ENCODE measurements around the gene SLC18A2.

Gene SLC18A2

DNA sequence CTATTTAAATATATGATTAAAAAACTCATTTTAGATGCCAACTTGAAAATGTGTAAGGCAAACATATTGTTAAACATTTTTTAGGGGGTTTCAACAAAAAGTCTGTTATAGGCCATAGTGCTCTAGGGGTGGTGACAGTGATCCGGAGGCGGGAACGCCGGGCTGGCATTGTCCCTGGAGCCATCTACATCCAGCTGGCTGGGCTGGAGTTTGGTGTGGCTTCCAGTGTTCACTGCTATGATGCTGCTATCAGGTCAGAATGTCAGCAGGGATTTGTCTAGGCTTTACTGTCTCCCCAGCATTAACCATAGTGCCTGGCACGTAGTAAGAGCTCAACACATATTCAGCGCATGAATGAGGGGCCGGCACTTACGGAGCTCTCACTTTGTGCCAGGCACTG is 1.9 kb upstream of the SLC18A2 start:
- no peak for DNase-seq (ENCODE audit: low spot score)

DNA sequence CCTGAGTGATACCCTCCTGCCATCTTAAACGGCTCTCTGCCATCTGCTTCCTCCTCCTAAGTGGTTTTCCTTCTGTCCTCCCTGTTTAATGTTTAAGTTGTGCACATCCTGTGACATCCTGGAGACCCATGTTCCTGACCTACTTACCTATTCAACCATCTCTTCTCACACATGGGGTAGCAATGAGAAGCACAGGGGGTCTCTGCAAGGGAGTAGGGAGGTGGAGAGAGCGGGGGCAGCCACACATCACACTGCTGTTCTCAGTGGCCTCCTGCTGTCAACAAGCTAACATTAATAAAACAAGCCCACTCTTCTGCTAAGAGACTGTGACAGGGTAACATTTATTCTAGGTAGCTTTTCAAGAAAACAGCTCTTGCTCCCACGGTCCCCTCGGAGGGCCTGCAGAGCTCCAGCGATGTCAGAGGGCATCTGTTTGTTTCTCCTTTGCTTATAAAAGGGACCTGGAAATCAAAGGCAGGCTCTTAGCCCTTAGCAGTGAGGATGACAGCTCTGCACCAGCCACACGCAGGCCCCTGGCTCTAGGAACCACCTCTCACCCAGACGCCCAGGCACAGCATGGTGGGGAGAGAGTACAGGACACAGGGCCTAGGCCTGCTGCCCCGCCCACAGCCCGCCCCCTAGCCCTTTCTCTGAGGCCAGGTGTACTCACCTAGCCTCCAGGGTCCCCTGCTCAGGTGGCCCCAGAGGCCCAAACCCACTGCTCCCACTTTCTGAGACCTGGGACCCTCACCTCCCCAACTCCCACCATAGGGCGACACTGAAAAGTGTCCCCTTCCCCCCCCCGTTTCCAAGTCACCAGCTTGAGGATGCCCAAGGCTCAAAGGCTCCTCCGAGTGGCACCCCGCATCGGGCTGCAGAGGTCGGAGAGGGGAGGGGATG is 943 bp upstream of the SLC18A2 start:
- DNase-seq (ENCODE audit: low spot score): no peak

DNA sequence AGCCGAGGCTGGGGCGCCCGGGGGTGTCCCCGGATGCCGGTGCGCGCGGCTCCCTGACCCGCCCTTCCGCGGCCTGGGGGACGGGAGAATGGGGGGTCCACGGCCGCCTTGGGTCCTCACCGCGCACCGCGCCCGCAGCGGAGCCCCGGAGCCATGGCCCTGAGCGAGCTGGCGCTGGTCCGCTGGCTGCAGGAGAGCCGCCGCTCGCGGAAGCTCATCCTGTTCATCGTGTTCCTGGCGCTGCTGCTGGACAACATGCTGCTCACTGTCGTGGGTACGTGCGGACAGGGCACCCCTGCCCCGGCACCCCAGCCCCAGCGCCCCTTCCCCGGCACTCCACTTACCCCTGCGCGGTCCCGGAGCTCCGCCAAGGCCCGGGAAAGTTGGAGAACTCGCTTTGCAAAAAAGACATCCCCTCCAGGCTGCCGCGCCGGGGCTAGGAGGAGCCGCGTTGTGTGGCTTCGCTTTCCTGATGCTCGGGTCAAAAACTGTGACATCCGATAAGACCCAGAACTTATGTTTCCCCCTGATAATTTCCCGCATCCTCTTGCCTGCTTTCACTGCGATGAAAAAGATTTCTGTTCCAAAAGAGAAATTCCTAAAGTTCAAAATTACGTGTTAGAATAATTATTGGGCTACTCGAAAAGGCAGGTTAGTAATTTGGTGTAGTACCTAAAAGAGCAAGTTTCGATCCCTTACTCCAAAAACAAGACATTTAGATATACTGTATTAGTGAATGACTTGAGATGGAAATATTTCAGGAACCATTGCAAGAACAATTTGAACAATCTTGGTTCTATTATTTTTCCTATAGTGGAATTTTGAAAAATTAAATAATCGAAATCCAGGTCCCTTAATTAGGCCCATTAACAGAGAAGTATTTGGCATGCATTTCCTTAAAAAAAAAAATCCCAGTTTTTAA is 888 bp downstream of the SLC18A2 start:
- no peak for DNase-seq (ENCODE audit: low spot score)

- no peak for DNase-seq (ENCODE audit: low spot score)
These were observed 1.5 kb downstream of the SLC18A2 start for GRCh38 chr10:117242463-117242832.

- no peak for DNase-seq (ENCODE audit: low spot score)
These were observed 6.2 kb downstream of the SLC18A2 start for GRCh38 chr10:117246997-117247671.

GRCh38 chr10:117248750-117249465 is 8.0 kb downstream of the SLC18A2 start:
- no peak for DNase-seq (ENCODE audit: low spot score)

DNA sequence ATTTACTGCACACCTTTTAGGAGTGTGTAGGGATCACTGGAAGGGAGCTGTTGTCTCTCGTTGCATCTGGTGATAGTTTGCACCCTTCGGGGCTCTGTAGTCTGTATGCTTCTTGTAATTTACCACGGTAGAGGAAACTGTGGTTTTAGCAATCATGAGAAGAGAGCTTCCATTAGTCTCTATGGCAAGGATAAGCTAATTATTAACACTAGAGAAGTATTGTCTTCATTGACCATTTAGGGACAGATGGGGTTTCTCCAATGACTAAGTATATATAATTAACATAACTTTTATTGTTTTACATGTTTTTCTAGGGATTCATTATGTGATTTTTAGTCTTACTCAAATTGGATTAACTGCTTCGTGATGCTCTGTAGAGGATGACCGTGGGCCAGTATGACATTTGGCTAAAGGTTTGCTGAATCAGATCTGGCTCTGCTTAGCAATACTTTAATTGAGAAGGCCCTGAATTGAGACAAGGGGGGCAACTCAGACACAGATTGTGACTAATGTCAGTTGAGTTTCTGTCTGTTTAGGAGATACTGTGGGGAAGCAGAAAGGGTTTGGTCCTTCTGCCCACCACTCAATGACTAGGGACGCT is 8.7 kb downstream of the SLC18A2 start:
- DNase-seq (ENCODE audit: low spot score): no peak

- no peak for DNase-seq (ENCODE audit: low spot score)
These were observed 9.5 kb downstream of the SLC18A2 start for GRCh38 chr10:117250411-117250810.

DNA sequence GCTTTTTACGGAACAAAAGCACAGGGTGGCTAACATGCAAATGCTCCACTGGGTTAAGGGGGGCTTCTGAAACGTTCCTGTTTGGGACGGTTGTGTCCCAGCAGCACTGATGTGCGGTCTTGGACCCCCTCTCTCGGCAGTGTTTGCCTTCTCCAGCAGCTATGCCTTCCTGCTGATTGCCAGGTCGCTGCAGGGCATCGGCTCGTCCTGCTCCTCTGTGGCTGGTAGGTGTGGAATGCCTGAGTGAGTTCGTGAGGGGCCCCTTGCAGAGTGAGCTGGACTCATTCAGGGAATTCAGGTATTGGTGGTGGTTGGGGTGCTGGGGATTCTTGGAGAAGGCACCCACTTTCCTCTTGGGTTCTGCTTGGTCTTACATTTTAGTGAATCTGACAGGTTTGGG is 13.0 kb downstream of the SLC18A2 start:
- DNase-seq (ENCODE audit: low spot score): no peak

DNA sequence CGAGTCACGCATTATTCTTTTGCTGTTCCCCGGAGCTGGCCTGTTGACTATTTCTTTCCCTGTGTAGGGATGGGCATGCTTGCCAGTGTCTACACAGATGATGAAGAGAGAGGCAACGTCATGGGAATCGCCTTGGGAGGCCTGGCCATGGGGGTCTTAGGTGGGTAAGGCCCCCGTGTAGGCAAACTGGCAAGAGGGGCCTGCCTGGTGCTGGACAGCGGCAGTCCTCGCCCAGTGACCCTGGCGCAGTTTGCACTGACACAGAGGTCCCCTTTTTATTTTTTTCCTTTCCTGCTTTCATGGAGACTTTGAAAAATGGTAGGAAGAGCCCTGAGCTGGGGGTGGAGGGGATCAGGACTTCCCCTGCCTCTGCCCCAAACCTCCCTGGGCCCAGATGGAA is 13.4 kb downstream of the SLC18A2 start:
- no peak for DNase-seq (ENCODE audit: low spot score)

DNA sequence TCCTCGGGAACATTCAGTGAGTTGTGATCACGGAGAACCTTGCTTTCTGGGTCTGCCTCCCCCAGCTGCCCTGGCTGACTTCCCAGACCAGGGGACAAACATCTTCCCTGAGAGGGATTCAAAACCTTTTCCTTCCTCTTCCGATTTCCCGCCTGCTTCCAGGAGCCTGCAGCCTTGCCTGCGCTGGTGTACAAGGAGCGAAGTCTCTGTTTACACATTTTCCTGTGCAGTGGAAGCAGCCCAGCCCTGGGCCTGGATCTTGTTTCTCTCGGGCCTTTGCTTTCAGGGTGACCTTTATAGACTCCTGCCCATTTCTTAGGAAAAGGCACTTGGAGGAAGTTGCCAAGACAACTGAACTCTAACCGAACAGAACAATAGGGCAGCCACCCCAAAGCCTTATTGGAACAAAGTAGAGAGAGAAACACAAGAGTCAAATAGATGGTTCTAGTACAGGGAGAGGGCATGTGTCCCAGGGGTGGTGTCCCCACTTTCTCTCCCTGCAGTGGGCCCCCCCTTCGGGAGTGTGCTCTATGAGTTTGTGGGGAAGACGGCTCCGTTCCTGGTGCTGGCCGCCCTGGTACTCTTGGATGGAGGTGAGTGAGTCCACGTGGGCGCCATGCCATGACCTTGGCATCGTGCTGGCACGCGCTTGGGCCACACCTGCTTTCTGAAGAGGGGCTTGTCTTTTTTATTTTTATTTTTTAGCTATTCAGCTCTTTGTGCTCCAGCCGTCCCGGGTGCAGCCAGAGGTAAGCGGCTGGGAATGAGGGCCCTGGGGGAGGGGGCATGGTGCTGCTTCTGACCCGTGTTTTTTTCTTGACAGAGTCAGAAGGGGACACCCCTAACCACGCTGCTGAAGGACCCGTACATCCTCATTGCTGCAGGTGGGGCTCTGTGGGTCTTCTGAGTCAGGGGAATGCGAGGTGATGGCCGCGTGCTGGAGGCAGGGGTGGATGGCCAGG is 14.1 kb downstream of the SLC18A2 start:
- DNase-seq (ENCODE audit: low spot score): no peak

- no peak for DNase-seq (ENCODE audit: low spot score)
These were observed 15.0 kb downstream of the SLC18A2 start for GRCh38 chr10:117255835-117256460.

DNA sequence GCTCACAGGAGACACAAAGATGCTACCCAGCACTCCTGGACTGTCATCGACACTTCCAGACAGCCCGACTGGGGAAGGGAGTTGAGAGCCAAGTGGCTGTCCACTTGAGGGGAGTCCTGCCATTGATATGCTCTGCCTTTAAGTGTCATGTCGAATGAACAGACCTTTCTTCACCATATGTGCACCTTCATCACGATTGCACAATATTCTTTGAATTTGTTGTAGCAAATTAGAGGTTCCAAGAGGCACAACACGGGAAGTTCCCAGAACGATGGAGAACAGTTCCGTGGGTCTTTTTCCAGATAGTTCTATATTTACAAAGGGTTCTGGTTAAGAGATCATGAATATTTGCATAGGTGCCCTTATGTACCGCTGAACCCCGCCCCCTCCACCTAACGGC is 16.0 kb downstream of the SLC18A2 start:
- DNase-seq (ENCODE audit: low spot score): no peak

DNA sequence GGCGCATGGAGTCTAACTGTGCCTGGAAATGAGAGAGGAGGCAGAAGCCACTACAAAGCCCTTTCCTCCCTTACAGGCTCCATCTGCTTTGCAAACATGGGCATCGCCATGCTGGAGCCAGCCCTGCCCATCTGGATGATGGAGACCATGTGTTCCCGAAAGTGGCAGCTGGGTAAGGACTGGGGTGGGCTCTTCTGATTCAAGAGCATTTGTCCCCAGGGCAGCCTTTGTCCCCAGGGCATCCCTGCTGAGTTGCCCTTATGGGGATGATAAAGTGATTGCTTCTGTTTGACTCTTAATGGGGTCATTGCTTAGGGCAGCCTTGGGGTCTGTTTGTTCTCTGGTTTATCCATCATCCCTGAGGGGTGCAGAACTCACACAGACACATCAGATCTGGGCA is 16.8 kb downstream of the SLC18A2 start:
- DNase-seq (ENCODE audit: low spot score): no peak

GRCh38 chr10:117259279-117259678 is 18.4 kb downstream of the SLC18A2 start:
- no peak for DNase-seq (ENCODE audit: low spot score)

GRCh38 chr10:117260084-117260483 is 19.2 kb downstream of the SLC18A2 start:
- no peak for DNase-seq (ENCODE audit: low spot score)

- DNase-seq (ENCODE audit: low spot score): no peak
These were observed 20.6 kb downstream of the SLC18A2 start for GRCh38 chr10:117261501-117261900.

DNA sequence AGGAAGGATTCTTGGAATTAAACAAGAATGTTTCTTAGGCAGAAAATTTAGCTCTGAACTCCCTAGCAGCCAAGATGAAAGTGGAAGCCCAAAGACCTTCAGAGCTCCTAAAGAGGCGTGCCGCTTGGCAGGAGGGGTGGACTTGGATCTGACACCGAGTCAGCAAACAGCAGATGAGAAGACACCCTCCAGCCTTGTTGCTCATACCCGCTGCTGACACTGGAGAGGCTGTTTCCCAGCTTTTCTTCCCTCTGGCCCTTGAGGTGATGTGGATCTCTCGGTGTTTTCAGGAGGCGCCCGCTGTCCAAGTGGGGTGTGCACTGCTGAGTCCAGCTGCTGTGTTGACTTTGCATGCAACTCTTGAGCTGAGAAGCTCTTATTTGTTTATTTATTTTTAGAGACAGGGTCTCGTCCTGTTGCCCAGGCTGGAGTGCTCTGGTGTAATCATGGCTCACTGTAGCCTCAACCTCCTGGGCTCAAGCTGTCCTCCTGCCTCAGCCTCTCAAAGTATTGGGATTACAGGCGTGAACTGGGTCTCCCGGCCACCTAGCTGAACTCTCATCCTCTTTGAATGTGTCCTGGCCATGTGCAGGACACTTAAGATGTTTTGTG is 21.5 kb downstream of the SLC18A2 start:
- no peak for DNase-seq (ENCODE audit: low spot score)

GRCh38 chr10:117262903-117263293 is 22.0 kb downstream of the SLC18A2 start:
- no peak for DNase-seq (ENCODE audit: low spot score)

All from CD4-positive, alpha-beta T cell treated with Interleukin-2 at 100 ng/mL for 4 hours (primary cell).